ENCODE measurements around the gene SLC22A5.

The SLC22A5 gene

GRCh38 chr5:132334812-132335211, 34.7 kb upstream of the SLC22A5 start:
- TF ChIP-seq CTCF (IDR thresholded peaks at IDR 0.05; ENCODE audit: extremely low read depth, missing control alignments) = no peak
- DNase-seq (ENCODE audit: low spot score) = no peak

- no peak for TF ChIP-seq CTCF (IDR thresholded peaks at IDR 0.05; ENCODE audit: extremely low read depth, missing control alignments)
- no peak for DNase-seq (ENCODE audit: low spot score)
Measured at GRCh38 chr5:132335402-132335801, 34.1 kb upstream of the SLC22A5 start.

- no peak for TF ChIP-seq CTCF (IDR thresholded peaks at IDR 0.05; ENCODE audit: extremely low read depth, missing control alignments)
- DNase-seq (ENCODE audit: low spot score) = no peak
Measured at GRCh38 chr5:132339502-132339901, 30.0 kb upstream of the SLC22A5 start.

- DNase-seq (ENCODE audit: low spot score) = no peak
- no peak for TF ChIP-seq CTCF (IDR thresholded peaks at IDR 0.05; ENCODE audit: extremely low read depth, missing control alignments)
Measured at GRCh38 chr5:132342291-132343180, 27.0 kb upstream of the SLC22A5 start.

- DNase-seq (ENCODE audit: low spot score) = no peak
- no peak for TF ChIP-seq CTCF (IDR thresholded peaks at IDR 0.05; ENCODE audit: extremely low read depth, missing control alignments)
Measured at GRCh38 chr5:132344775-132345514, 24.6 kb upstream of the SLC22A5 start.

GRCh38 chr5:132353486-132353995, 16.0 kb upstream of the SLC22A5 start:
- no peak for TF ChIP-seq CTCF (IDR thresholded peaks at IDR 0.05; ENCODE audit: extremely low read depth, missing control alignments)
- DNase-seq (ENCODE audit: low spot score) = no peak
